Adipocyte (in vitro differentiated cells): Measurements from ENCODE around the gene ASTN1.
A peak's percentile ranks its signal among the peaks of the same experiment; 100 is the strongest.

Experiments used
- DNase-seq: peaks from one replicate; pipeline ENCODE4 v3.0.0-alpha.2; 2015; ENCODE audit warnings: low read depth
- H3K27me3 ChIP-seq: replicated peaks from 2 replicates; pipeline ENCODE4 v1.7.0; 2013; ENCODE audit warnings: mild to moderate bottlenecking, low read length, moderate library complexity; ENCODE audit not compliant: control insufficient read depth, insufficient read depth
- H3K36me3 ChIP-seq: 2 replicates; pipeline ENCODE4 v1.7.0; 2013; ENCODE audit warnings: low read length, mild to moderate bottlenecking, moderate library complexity; ENCODE audit not compliant: control insufficient read depth, insufficient read depth, severe bottlenecking
- H3K4me1 ChIP-seq: 2 replicates; pipeline ENCODE4 v1.7.0; 2013; ENCODE audit warnings: mild to moderate bottlenecking, low read length, moderate library complexity; ENCODE audit not compliant: control insufficient read depth, insufficient read depth
- H3K4me3 ChIP-seq: 2 replicates; pipeline ENCODE4 v1.7.0; 2013; ENCODE audit warnings: mild to moderate bottlenecking, low read length, moderate library complexity
- H3K9ac ChIP-seq: 2 replicates; pipeline ENCODE4 v1.7.0; 2013; ENCODE audit warnings: mild to moderate bottlenecking, low read length, moderate library complexity
- H3K9me3 ChIP-seq: 2 replicates; pipeline ENCODE4 v1.7.0; 2013; ENCODE audit warnings: mild to moderate bottlenecking, low read length, moderate library complexity; ENCODE audit not compliant: control insufficient read depth

ASTN1 gene

DNA sequence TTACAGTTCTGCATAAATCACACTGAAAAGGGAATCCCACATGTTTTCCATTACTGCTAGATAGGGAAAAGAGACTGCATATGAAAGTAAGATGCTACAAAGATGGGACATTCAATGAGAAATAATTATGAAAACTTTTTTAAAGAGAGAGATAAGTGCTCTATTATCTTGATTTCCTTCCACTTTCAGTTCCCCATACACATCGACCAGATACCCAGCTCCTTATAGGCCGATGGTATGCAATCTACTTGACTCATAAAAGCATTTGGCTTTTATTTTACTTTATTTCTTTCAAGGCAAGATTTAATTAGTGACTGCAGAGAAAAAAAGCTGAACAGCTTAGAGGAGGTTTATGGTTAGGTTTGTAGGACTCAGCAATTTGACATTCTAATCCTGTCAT lies 19.3 kb upstream of the ASTN1 start:
- Histone ChIP-seq H3K4me3 (no peak overlapping the region), H3K9ac (no peak overlapping the region), H3K4me1 (peaks cover 9% of the 10 kb centered on the region), H3K36me3 (no peaks in the 10 kb centered on the region), H3K27me3 (peaks cover 23% of the 10 kb centered on the region), H3K9me3 (no peaks in the 10 kb centered on the region)
- no peak for DNase-seq

DNA sequence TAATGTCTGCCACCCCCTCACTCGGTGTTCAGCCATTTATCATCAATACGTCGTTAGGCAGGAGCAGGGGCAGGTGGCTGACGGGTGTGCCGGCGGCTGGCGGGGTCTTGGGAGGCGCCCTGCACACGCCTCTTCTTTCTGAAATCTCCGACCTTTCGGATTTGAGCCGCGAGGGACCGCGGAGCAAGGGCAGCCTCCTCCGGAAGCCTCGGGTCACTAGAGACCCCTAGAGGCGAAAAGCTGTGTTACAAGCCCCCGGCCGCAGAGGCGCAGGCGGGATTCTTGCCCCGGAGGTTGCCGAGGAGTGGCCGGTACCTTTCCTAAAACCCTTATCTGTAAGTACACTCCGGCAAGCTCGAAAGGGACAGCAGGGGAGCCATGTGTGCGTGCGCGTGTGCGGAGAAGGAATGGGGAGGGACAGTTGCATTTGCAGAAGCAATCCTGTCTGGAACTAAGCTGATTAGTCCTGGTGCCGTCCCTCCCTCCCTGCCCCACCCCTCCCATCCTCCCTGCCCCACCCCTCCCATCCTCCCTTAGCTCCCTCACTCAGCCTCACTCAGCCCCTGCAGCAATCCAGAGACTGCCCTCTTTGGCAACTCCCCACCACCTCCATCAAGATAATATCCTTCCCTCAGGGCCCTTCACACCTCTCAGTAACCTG lies 17.2 kb upstream of the ASTN1 start:
- peak; percentile 80 for DNase-seq
- H3K9me3 ChIP-seq, result no peaks in the 10 kb centered on the region
- no peaks in the 10 kb centered on the region for H3K36me3 ChIP-seq
- H3K27me3 ChIP-seq, result peaks cover 40% of the 10 kb centered on the region
- H3K4me1 ChIP-seq, result peaks cover 9% of the 10 kb centered on the region
- H3K4me3 ChIP-seq, result peak overlapping the region; percentile 60
- H3K9ac ChIP-seq, result peak overlapping the region; percentile 16

DNA sequence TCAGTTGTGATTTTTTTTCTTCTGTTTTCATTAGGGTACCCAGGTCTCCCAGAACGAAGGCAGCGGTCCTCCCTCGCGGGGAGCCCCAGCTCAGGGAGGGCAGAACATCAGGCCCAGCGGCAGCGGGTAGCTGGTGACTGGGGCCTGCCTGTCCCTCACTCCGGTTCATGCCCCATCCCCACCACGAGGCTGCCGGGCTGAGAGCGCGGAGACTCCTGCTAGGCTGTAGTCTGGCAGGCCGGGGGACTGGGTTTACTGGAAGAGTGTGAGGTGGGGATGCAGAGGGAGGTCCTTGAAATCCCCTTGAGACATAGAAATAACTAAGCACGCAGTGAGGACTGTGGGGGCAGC lies 16.7 kb upstream of the ASTN1 start:
- peaks cover 40% of the 10 kb centered on the region for H3K27me3 ChIP-seq
- peaks cover 5% of the 10 kb centered on the region for H3K4me1 ChIP-seq
- H3K9me3 ChIP-seq, result no peaks in the 10 kb centered on the region
- H3K9ac ChIP-seq, result peak overlapping the region; percentile 16
- DNase-seq, result peak; percentile 1
- H3K4me3 ChIP-seq, result peak overlapping the region; percentile 60
- no peaks in the 10 kb centered on the region for H3K36me3 ChIP-seq

- Histone ChIP-seq H3K9me3 (no peaks in the 10 kb centered on the region), H3K4me1 (peaks cover 28% of the 10 kb centered on the region), H3K36me3 (no peaks in the 10 kb centered on the region), H3K9ac (no peak overlapping the region), H3K4me3 (no peak overlapping the region), H3K27me3 (peaks cover 55% of the 10 kb centered on the region)
- DNase-seq, result no peak
Measured at GRCh38 chr1:177174921-177175634, 10.6 kb upstream of the ASTN1 start.

GRCh38 chr1:177173976-177174375 lies 9.5 kb upstream of the ASTN1 start:
- no peak overlapping the region for H3K9ac ChIP-seq
- peaks cover 55% of the 10 kb centered on the region for H3K27me3 ChIP-seq
- DNase-seq, result no peak
- H3K4me1 ChIP-seq, result peaks cover 28% of the 10 kb centered on the region
- no peaks in the 10 kb centered on the region for H3K9me3 ChIP-seq
- H3K36me3 ChIP-seq, result no peaks in the 10 kb centered on the region
- no peak overlapping the region for H3K4me3 ChIP-seq

DNA sequence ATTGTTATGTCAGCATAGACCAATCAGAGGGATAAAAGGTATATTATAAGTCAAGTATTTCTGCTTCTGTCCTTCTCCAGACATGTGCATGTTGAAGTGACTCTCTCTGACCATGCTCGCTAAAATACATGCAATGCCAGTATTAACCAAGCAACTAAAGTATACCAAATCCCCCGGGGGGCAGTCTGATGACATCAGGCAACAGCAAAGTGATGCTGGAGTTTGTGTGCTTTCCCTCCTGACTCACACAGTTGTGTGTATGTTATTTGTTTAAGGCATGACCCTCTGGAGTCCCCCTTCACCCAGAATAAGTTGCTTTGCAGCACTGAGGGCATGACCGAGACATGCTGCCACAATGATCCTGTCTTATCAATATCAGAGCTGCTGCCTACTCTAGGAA lies 8.4 kb upstream of the ASTN1 start:
- H3K4me3 ChIP-seq, result no peak overlapping the region
- peaks cover 28% of the 10 kb centered on the region for H3K4me1 ChIP-seq
- no peaks in the 10 kb centered on the region for H3K9me3 ChIP-seq
- no peak overlapping the region for H3K9ac ChIP-seq
- no peak for DNase-seq
- H3K36me3 ChIP-seq, result no peaks in the 10 kb centered on the region
- peaks cover 54% of the 10 kb centered on the region for H3K27me3 ChIP-seq

DNA sequence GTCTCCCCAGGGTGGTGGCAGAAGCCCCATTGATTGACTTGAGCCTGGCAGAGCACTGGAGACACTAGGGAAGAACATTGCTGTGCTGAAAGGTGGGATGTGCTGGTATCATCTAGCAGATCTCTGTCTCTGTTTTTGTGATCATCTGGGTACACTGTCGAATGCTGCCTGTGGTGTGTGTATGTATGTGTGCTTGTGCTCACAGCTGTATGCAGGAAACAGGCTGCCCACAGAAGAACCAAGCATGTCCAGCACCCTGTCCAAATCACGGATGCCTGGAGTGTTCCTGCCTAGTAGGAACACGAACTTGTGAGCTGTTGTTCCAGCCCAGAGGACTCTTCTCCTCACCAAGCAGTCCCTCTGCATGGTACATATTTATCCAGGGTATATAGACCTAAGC lies 7.8 kb upstream of the ASTN1 start:
- no peak overlapping the region for H3K4me3 ChIP-seq
- H3K27me3 ChIP-seq, result peaks cover 54% of the 10 kb centered on the region
- no peak for DNase-seq
- no peaks in the 10 kb centered on the region for H3K9me3 ChIP-seq
- H3K36me3 ChIP-seq, result no peaks in the 10 kb centered on the region
- H3K4me1 ChIP-seq, result peaks cover 28% of the 10 kb centered on the region
- H3K9ac ChIP-seq, result no peak overlapping the region

DNA sequence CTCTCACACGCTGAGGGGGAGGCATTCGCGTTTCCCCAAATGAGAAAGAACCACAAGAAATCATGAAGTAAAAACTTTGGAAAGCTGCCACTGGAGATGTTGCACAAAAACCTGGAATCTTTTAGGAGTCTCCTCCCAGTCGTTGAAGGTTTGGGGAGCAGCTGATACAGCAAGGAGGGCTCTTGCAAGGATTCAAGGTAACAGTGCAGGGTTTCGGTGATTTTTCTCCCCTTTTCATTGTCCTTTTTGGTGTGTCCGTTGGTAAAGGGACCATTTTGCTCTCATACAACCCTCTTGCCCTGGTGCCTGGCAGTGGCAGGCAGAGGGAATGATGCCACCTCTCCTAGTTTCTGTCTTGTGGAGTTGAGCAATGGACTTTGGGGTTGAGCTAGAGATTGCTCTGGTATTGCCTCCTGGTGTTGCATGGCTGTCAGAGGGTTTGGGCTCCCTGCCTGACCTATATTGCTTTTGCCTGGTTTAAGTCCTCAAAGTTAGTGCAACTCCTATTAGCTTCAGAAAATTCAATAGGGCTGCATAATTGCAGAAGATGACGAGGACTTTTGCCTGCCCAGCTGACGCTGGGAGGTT lies 7.1 kb upstream of the ASTN1 start:
- peak; percentile 32 for DNase-seq
- Histone ChIP-seq H3K36me3 (no peaks in the 10 kb centered on the region), H3K9ac (no peak overlapping the region), H3K27me3 (peaks cover 60% of the 10 kb centered on the region), H3K4me3 (peak overlapping the region; percentile 77), H3K4me1 (peaks cover 28% of the 10 kb centered on the region), H3K9me3 (no peaks in the 10 kb centered on the region)

GRCh38 chr1:177170756-177171535 lies 6.4 kb upstream of the ASTN1 start, which contains the start of gene BRINP2:
TSS of gene BRINP2 (plus strand) at chr1:177170958. CDS start at chr1:177229877, 58,919 bp downstream.
- Histone ChIP-seq H3K4me3 (peak within 1 kb of the TSS; percentile 77), H3K9me3 (no peaks in the 10 kb centered on the region), H3K36me3 (no peaks in the 10 kb centered on the region), H3K27me3 (peaks cover 66% of the 10 kb centered on the region), H3K9ac (peak within 1 kb of the TSS; percentile 34), H3K4me1 (peaks cover 28% of the 10 kb centered on the region)
- peak; percentile 16 for DNase-seq

DNA sequence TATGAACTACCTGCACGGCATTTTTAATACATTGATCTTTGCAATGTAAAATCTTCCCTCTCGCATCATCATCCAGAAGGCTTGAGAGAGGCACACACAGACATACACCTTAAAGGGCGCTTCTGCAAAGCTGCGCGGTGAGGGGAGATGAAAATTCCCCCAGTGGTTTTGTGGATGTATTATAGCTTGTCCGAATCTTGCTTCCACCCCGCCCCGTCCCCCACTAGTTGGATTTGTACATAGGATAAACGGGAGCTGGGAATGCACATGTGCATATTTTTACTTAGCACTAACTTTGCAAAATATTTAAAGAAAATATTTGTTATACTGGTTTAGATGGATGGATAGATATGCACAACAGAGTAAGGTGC lies 542 bp upstream of the ASTN1 start:
- H3K4me1 ChIP-seq, result no peaks in the 10 kb centered on the region
- no peaks in the 10 kb centered on the region for H3K36me3 ChIP-seq
- H3K4me3 ChIP-seq, result no peak overlapping the region
- H3K9ac ChIP-seq, result no peak overlapping the region
- H3K9me3 ChIP-seq, result no peaks in the 10 kb centered on the region
- DNase-seq, result no peak
- peaks cover 85% of the 10 kb centered on the region for H3K27me3 ChIP-seq

- Histone ChIP-seq H3K4me3 (peak overlapping the region; percentile 49), H3K4me1 (no peaks in the 10 kb centered on the region), H3K27me3 (peaks cover 74% of the 10 kb centered on the region), H3K9ac (no peak overlapping the region), H3K9me3 (no peaks in the 10 kb centered on the region), H3K36me3 (no peaks in the 10 kb centered on the region)
- DNase-seq, result no peak
Measured at GRCh38 chr1:177163844-177164379, 600 bp downstream of the ASTN1 start.
